Left ventricle myocardium inferior (tissue), 1 donor: ENCODE results near the gene PPP1R9B. TPM values are rescaled to one million over a fixed set of nuclear protein-coding genes. Genes with fewer than 3 reads are reported as not detected.

Experiments
- DNase-seq: peaks from one replicate; pipeline ENCODE4 v3.0.0-alpha.2; 2020
- H3K27ac ChIP-seq: fragments of 200-600 bp; replicated peaks from 2 replicates; pipeline ENCODE4 v1.8.0; 2021
- H3K27me3 ChIP-seq: fragments of 200-600 bp; 2 replicates; pipeline ENCODE4 v1.8.0; 2021; ENCODE audit warnings: low read depth
- H3K36me3 ChIP-seq: fragments of 200-600 bp; 2 replicates; pipeline ENCODE4 v1.8.0; 2021
- H3K4me1 ChIP-seq: fragments of 200-600 bp; 2 replicates; pipeline ENCODE4 v1.8.0; 2021
- H3K4me3 ChIP-seq: fragments of 200-600 bp; 2 replicates; pipeline ENCODE4 v1.8.0; 2021; ENCODE audit warnings: mild to moderate bottlenecking, moderate library complexity
- H3K9me3 ChIP-seq: fragments of 200-600 bp; replicated peaks from 2 replicates; pipeline ENCODE4 v1.8.0; 2021
- CTCF ChIP-seq: fragments of 200-600 bp; IDR thresholded peaks from 2 replicates; pipeline ENCODE4 v1.8.0; 2021; ENCODE audit warnings: antibody characterized with exemption, mild to moderate bottlenecking, borderline replicate concordance
- intact Hi-C: fragments of 100-400 bp; cut with micrococcal nuclease; formaldehyde crosslinking; loops from one replicate; pipeline ENCODE4 v1.11.0; 2022
- total RNA-seq: library from RNA; stranded (reverse); fragmentation: NEBNext Ultra II Directional; extraction: Animal tissue kit (Norgen Biotek cat#: 25700); gene quantifications from one replicate; pipeline ENCODE4 v1.2.1, GENCODE V29; 2021
- donor health status: DM: no; HTN: yes; CAD: no; lungs with severe emphysema.

PPP1R9B gene
- total RNA-seq, 1 donor from 2014 or later: 33.0 TPM

- Histone ChIP-seq H3K9me3 (no peaks in the 10 kb centered on the region), H3K4me1 (peaks cover 39% of the 10 kb centered on the region), H3K27me3 (no peaks in the 10 kb centered on the region), H3K4me3 (peak overlapping the region; percentile 75), H3K36me3 (no peaks in the 10 kb centered on the region), H3K27ac (peak overlapping the region; percentile 76)
- intact Hi-C loops: loop anchor here (10.0 kb wide), 1 partner anchor 66 kb away; the partner anchor contains the start of gene PDK2
- peak; percentile 95 for TF ChIP-seq CTCF
- peak; percentile 92 for DNase-seq
These were observed 10.8 kb upstream of the PPP1R9B start for GRCh38 chr17:50161023-50161910.

- Histone ChIP-seq H3K36me3 (no peaks in the 10 kb centered on the region), H3K9me3 (no peaks in the 10 kb centered on the region), H3K4me1 (peaks cover 47% of the 10 kb centered on the region), H3K27ac (no peak overlapping the region), H3K27me3 (no peaks in the 10 kb centered on the region), H3K4me3 (no peak overlapping the region)
- DNase-seq: no peak
- TF ChIP-seq CTCF: no peak
- intact Hi-C loops: no loop called here
These were observed 7.4 kb upstream of the PPP1R9B start for GRCh38 chr17:50157891-50158290.

- Histone ChIP-seq H3K4me3 (no peak overlapping the region), H3K9me3 (no peaks in the 10 kb centered on the region), H3K27ac (peak overlapping the region; percentile 98), H3K4me1 (peaks cover 54% of the 10 kb centered on the region), H3K27me3 (no peaks in the 10 kb centered on the region), H3K36me3 (no peaks in the 10 kb centered on the region)
- no peak for TF ChIP-seq CTCF
- DNase-seq: no peak
- intact Hi-C loops: no loop called here
These were observed 4.8 kb upstream of the PPP1R9B start for GRCh38 chr17:50155115-50155819.

- intact Hi-C loops: no loop called here
These were observed 4.1 kb upstream of the PPP1R9B start for GRCh38 chr17:50154604-50155003.

More at GRCh38 chr17:50154604-50155003, 4.1 kb upstream of the PPP1R9B start:
- DNase-seq: no peak
- peak overlapping the region; percentile 98 for H3K27ac ChIP-seq
- H3K4me3 ChIP-seq: no peak overlapping the region
- H3K36me3 ChIP-seq: no peaks in the 10 kb centered on the region
- no peaks in the 10 kb centered on the region for H3K27me3 ChIP-seq
- H3K9me3 ChIP-seq: no peaks in the 10 kb centered on the region
- H3K4me1 ChIP-seq: peaks cover 61% of the 10 kb centered on the region
- TF ChIP-seq CTCF: no peak
